ENCODE results near the gene TTC27. TPM values are rescaled to one million over a fixed set of nuclear protein-coding genes. Genes with fewer than 3 reads are reported as not detected.

Gene TTC27
- total and polyA plus RNA-seq, 2 of the 13 experiments (the other 11 are each of a cell fraction or from before 2014, with no cell fraction given) = 26.7 to 44.7 TPM

GRCh38 chr2:32783469-32783868 is 155.6 kb downstream of the TTC27 start:
- in situ Hi-C loops (cut with HindIII; ENCODE audit: extremely low pct_ligation_motif_present, low pct_unique_long_range_greater_than_20kb) (no loop called here), intact Hi-C loops (cut with micrococcal nuclease; ENCODE audit: unreplicated experiment) (no loop called here)
- H2AFZ ChIP-seq (ENCODE audit: low read length) = no peak overlapping the region
- CTCF ChIA-PET (ENCODE audit: low intra/inter-chr PET ratio, low total read pairs) = no interaction called here
- H3K9ac ChIP-seq (ENCODE audit: insufficient read depth, low read depth, low read length) = no peak overlapping the region
- H3K79me2 ChIP-seq (ENCODE audit: insufficient read depth, low read length) = no peaks in the 10 kb centered on the region
- peaks cover 7% of the 10 kb centered on the region; the same call in 1 of the 2 replicates for H3K9me3 ChIP-seq (ENCODE audit: low read length)
- FAIRE-seq (no peak), ATAC-seq (no peak), DNase-seq (ENCODE audit: low spot score) (no peak)
- peaks cover 5% of the 10 kb centered on the region for H3K4me1 ChIP-seq (ENCODE audit: insufficient read depth, low read length)
- TSS peak; percentile 21 for BruUV-seq (replicated peaks)
- no peak overlapping the region for H3K4me3 ChIP-seq (replicated peaks in 1 of 3; ENCODE audit: insufficient read depth in 1 of 3, low read depth in 2 of 3, low read length in 3 of 3)
- no peak for TF ChIP-seq ZKSCAN5 (CRISPR knock-in tag; IDR thresholded peaks at IDR 0.05)
- TF ChIP-seq HOXA9 (CRISPR knock-in tag; IDR thresholded peaks at IDR 0.05; ENCODE audit: borderline replicate concordance) = no peak
- no peak for TF ChIP-seq ZNF33A (CRISPR knock-in tag; IDR thresholded peaks at IDR 0.05; ENCODE audit: borderline replicate concordance)
- TF ChIP-seq ATF1 (CRISPR knock-in tag; IDR thresholded peaks at IDR 0.05) = no peak
- no peak for TF ChIP-seq SCMH1 (CRISPR knock-in tag; IDR thresholded peaks at IDR 0.05; ENCODE audit: borderline replicate concordance)
- no peak for TF ChIP-seq HNF4G (IDR thresholded peaks at IDR 0.05; ENCODE audit: borderline replicate concordance, low read depth, low read length)
- TF ChIP-seq HNF4G (CRISPR knock-in tag; IDR thresholded peaks at IDR 0.05; ENCODE audit: borderline replicate concordance, low read depth) = no peak
- TF ChIP-seq, protein P1, sequence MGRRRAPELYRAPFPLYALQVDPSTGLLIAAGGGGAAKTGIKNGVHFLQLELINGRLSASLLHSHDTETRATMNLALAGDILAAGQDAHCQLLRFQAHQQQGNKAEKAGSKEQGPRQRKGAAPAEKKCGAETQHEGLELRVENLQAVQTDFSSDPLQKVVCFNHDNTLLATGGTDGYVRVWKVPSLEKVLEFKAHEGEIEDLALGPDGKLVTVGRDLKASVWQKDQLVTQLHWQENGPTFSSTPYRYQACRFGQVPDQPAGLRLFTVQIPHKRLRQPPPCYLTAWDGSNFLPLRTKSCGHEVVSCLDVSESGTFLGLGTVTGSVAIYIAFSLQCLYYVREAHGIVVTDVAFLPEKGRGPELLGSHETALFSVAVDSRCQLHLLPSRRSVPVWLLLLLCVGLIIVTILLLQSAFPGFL (CRISPR knock-in tag; IDR thresholded peaks at IDR 0.05) = no peak
- TF ChIP-seq GABPA (IDR thresholded peaks at IDR 0.05; ENCODE audit: low read depth, low read length) = no peak
- TF ChIP-seq GABPA (CRISPR knock-in tag; IDR thresholded peaks at IDR 0.05; ENCODE audit: low read depth) = no peak
- no peak for TF ChIP-seq MAFK (conservative IDR thresholded peaks at IDR 0.05 in 1 of 2, IDR thresholded peaks at IDR 0.05 in 1 of 2; ENCODE audit: low read length in 2 of 2)
- TF ChIP-seq ZNF550 (CRISPR knock-in tag; IDR thresholded peaks at IDR 0.05; ENCODE audit: borderline replicate concordance) = no peak
- TF ChIP-seq, protein P2, sequence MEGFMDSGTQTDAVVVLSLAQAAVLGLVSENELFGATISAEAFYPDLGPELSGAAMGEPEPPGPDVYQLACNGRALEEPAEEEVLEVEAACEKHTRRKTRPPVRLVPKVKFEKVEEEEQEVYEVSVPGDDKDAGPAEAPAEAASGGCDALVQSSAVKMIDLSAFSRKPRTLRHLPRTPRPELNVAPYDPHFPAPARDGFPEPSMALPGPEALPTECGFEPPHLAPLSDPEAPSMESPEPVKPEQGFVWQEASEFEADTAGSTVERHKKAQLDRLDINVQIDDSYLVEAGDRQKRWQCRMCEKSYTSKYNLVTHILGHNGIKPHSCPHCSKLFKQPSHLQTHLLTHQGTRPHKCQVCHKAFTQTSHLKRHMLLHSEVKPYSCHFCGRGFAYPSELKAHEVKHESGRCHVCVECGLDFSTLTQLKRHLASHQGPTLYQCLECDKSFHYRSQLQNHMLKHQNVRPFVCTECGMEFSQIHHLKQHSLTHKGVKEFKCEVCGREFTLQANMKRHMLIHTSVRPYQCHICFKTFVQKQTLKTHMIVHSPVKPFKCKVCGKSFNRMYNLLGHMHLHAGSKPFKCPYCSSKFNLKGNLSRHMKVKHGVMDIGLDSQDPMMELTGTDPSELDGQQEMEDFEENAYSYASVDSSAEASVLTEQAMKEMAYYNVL (CRISPR knock-in tag; IDR thresholded peaks at IDR 0.05; ENCODE audit: borderline replicate concordance) = no peak
- TF ChIP-seq NFKBIZ (CRISPR knock-in tag; IDR thresholded peaks at IDR 0.05) = no peak
- TF ChIP-seq NKX3-1 (CRISPR knock-in tag; IDR thresholded peaks at IDR 0.05) = no peak
- TF ChIP-seq TARDBP (CRISPR knock-in tag; IDR thresholded peaks at IDR 0.05) = no peak
- no peak for TF ChIP-seq TBX2 (CRISPR knock-in tag; IDR thresholded peaks at IDR 0.05; ENCODE audit: borderline replicate concordance)
- TF ChIP-seq U2AF1 (optimal IDR thresholded peaks at IDR 0.05; ENCODE audit: low read depth, low read length) = no peak
- TF ChIP-seq ZNF546 (CRISPR knock-in tag; conservative IDR thresholded peaks at IDR 0.05) = no peak
- H3K27ac ChIP-seq (ENCODE audit: extremely low read length, insufficient read depth, low read length) = no peak overlapping the region
- WGBS (ENCODE audit: low lambda C conversion rate) = 98% methylated on average over 2 of the region's 2 CpGs
- POLR2A ChIA-PET = no interaction called here
- peaks cover 0 to 17% of the 10 kb centered on the region in 2 experiments; a peak in 3 of 5 replicates for H3K36me3 ChIP-seq (replicated peaks in 1 of 2; ENCODE audit: control insufficient read depth in 1 of 2, insufficient read depth in 2 of 2, low read length in 2 of 2)
- H3K4me2 ChIP-seq (ENCODE audit: low read depth, low read length) = no peak overlapping the region
- no peaks in the 10 kb centered on the region for H4K20me1 ChIP-seq (ENCODE audit: insufficient read depth, low read length)
- H3K27me3 ChIP-seq (ENCODE audit: control insufficient read depth in 1 of 2, insufficient read depth in 2 of 2, low read length in 2 of 2) = no peaks in the 10 kb centered on the region

Data from HepG2 (cell line).